Glomerular visceral epithelial cell (primary cell): ENCODE data around the gene ATP9B.

ENCODE experiments used
- DNase-seq: peaks from one replicate; pipeline ENCODE4 v3.0.0-alpha.2; 2016; ENCODE audit errors: extremely low spot score

ATP9B gene

DNA sequence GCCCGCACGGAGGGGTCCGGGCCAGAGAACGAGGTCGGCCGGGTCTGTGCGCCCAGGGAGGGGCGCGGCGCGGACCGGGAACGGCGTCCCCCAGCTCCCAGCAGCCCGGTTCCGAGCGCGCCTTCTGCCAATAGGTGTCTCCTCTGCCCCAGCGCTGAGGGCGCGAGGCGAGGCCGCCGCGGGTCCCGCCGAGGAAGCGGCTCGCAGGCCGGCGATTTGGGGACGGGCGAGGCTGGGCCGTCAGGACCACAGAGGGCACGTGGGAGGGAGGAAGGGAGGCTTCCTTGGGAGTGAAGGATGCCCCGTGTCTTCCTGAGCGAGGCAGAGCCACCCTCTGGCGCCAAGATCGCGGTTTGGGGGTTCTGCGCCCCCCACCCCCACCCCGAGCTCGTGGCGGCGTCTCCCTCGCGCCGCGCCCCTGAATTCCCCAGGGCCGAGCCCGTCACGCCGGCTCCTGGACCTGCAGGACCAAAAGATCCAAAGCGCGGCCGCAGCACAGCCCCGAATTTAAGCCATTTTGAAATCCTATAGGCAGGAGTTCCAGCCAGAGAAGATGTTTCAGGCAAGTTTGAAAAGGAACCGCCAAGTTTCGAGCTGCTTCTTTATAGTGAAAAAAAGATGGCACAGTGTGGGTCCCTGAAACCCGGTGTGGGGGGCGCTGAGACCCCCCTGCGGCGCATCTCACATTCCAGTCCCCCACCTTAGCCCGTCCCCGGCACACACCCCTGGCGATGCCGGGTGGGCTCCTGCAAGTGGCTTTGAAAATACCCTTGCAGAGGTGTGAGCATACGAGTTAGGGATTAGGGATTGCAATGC, 327.4 kb downstream of the ATP9B start:
- peak; percentile 27 for DNase-seq

DNA sequence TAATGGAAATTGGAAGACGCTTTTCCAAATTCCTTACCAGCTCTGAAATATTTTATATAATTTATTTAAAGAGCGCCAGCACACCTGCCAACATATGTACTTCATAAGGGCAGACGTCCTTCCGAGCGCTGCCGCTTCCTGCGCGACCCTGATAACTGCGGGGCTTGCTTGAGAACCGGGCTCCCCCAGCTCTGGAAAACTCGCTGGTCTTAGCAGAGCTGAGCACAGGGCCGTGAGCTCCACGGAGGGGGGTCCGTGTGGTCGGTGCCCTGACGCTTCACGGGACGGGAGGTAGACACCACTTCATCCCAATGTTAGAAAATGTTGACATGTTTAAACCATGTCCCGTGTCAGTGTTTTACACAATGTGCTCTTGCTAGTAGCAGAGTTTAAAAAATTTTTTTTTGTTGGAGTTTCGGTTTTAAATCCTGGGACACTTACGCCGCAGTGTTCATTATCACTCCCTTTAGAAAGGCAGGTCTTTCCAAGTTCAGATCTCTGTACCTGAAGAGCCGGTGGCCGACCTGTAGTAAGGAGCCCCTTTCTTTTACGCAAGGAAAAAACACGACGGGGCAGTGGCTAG, 328.1 kb downstream of the ATP9B start:
- no peak for DNase-seq

DNA sequence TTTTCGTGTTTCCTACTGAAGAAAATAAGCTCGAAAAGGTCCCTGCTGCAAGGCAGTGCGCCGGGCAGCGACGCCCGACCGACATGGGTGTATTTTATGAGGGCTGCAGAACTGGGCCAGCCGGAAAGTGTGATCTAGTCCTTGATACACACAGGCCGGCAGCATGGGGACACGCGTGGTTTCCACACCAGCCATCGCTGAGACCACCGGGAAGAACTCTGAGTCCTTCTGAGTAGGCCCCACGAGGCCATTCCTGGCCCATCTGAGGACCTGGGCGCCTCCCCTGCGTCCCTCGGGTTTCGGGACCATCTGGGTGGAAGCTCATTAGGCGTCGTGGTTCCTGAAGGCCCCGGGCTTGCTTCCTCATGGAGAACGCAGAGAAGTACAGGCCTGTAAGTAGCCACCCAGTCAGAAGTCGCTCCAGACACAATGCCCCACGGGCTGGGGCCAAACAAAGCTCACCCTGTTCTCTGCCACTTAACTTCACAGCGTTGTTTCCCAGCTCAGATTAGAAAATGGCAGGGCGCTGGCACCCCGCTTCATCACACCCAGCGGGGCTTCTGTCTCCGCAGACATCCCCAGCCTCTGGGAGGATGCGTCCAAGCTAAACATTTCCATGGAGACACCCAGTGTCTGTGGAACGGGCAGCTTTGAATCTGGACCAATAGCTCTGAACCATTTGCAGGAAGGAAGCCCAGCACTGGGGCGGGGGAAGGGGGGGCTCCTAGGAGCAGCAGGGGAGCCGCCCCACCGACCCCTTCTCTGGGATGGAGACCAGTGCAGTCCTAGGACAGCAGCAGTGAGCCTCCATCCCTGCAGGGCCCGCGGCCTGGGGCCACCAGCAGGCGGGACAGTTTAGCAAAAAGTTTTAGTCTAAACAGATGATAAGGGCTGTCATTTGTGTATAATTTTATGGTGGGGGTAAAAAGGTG, 328.9 kb downstream of the ATP9B start:
- no peak for DNase-seq

DNA sequence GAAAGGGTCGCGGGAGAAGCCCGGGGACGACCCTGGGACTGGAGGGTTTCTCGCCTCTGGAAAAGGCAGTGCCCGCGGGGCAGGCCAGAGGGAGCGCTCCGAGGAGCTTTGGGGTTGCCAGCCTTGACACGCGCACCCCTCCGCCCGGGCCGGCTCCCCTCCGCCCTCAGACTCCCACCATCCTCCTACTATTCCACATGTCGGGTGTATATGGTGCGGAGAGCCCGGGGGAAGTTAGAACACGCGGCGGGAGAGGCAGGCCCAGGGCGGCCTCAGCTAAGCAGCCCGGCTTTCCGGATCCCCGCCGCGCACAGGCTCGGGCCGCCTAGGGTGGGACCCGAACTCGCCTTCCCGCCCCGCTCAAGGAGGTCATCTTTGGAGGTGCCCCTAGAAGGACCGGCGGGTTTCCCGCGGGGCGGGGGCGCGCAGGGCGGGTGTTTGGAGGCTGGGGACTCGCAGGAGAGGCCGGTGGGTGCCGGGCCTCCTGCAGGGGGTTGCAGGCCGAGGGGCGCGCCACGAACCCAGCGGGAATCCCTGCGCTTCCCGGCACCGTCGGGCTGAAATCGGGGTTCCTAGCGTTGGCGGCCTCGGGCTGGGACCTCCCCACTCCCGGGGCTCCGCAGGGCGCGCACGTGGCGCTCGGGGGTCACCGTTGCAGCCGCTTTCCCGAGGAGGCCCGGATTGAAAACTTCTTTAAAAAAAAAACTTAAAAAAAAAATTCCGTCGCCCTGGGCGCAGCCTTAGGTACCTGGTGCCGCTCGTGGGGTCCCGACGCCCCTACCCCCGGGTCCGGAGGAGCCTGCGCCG, 330.3 kb downstream of the ATP9B start:
- no peak for DNase-seq

DNA sequence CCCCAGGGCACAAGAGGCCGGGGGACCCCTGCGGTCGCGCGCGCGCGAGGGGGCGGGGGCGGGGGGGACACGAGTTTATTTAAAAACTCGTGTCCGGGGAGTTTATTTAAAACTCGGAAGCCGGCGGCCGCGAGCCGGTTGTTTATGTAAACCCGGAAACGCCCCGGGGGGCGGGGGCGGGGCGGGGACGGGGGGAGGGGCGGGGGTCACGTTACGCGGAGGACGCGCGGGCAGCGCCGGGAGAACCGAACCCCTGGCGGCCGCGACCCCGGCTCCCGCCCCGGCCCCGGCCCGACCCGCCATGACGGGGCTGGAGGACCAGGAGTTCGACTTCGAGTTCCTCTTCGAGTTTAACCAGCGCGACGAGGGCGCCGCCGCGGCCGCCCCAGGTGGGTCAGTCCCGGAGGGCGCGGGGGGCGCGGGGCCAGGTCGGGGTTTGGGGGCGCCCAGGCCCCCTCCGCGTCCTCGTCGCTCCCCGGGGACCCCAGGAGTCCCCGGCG, 330.9 kb downstream of the ATP9B start:
- no peak for DNase-seq

DNA sequence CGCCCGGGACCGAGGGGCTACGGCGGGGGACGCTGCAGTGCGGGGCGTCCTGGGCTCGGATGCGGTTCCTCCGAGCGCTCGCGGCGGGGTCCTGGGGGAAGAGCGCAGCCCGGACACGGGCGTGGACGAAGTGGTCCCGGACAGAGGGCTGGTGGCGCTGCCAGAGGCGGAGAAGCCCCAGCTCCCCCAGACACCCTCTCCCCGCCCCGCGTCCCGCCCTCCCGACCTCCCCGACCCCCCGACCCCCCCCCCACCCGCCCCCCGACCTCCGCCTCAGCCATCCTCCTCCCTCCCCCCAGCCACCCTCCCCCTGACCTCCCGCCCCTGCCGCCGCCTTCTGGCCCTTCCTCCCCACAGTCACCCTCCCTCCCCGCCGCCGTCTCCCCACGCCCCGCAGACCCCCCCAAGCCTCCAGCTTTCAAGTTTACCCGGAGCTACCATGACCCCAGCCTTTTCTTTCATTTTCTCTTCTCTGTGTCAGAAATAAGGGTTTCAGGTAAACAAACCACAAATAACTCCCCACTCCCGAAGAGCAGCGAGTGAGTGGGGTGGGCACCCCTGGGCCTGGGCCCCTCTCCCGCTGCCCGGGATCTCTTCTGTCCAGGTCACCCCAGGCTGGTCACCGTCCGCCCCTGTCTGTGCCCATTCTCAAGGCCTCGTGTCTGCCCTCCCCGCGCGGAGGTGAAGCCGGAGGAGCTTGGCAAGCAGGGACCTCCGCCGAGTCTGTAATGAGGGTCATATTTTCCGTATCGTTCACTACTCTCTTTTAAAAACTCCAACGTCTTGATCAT, 331.6 kb downstream of the ATP9B start:
- DNase-seq = no peak

DNA sequence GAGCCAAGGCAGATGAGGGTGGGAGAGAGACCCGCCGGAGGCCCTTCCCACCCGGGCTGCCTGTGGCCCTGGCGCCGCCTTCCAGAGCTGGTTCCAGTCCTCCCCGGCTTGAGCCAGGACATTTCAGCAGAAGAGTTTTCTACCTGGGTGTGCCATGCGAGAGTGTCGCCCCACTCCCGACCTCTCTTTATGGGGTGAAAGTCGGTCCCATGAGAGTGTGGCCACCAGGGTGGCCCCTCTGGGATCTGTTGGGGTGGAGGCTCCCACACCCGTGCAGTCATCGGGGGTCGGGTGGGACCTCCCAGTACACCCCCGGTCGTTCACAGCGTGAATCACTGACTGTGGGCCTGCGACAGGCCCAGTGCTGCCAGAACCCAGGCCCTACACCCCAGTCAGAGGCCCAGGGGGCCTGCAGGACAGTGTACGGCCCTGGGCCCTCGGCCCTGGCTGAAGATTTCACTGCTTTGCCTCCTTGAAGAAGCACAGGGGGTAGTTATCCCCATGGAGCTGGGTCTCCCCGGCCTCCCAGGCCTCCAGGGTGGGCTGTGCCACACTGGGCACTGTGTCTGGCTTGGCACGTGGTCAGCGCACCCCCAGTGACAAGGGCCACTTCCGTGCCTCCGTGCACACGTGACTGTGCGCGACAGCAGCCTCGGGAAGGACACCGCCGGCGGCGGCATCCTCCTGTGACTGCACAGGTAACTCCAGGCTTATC, 332.5 kb downstream of the ATP9B start:
- DNase-seq = no peak

DNA sequence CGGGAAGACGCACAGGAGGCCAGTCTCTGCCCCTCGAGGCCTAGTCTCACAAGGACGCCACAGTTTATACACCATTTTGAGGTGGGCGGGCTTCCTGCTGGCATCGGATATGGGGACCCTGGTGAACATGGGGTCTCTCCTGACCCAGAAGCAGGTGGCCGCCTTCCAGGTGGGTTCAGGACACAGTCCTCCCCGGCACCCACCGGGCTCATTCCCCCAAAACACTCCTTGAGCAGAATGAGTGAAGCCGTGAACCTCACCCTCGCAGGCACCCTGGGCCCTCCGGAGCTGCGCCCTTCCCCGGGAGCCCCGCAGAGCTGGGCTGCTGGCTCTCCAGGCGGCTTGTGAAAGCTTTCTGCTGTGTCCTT, 333.0 kb downstream of the ATP9B start:
- DNase-seq = no peak

DNA sequence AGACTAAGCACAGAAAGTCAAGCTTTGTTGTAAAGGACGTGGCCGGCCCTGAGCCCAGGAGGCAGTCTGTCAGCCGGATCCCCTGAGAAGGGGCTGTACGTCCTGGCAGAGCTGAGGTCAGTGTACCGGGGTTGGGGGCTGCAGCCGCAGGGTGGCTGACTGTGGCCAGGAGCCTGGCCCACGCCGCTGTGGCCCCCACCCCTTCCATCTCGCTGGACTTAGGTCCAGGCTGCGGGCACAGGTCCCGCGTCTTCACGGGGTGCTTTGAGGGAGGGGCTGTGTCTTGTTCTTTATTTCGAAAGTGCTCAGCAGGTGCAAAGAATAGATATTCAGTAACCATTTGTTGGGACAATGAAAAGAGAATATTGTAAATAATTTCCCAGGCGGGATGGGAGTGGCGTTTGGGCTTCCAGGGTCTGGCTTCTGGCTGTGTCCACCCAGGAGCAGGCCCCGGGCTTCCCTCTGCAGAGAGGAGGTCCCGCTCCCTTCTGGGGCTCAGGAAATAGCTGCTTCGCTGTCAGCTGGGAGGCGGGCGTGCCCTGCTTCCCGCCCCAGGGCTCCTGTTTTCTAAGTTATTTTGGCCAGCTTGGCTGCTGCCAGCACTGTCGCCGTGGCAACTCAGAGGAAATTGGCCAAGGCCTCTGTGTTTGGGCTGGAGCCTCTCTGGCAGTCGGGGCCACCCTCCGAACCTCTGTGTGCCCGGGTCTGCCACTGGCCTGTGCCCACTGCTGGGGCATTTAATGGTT, 334.0 kb downstream of the ATP9B start:
- DNase-seq = no peak

DNA sequence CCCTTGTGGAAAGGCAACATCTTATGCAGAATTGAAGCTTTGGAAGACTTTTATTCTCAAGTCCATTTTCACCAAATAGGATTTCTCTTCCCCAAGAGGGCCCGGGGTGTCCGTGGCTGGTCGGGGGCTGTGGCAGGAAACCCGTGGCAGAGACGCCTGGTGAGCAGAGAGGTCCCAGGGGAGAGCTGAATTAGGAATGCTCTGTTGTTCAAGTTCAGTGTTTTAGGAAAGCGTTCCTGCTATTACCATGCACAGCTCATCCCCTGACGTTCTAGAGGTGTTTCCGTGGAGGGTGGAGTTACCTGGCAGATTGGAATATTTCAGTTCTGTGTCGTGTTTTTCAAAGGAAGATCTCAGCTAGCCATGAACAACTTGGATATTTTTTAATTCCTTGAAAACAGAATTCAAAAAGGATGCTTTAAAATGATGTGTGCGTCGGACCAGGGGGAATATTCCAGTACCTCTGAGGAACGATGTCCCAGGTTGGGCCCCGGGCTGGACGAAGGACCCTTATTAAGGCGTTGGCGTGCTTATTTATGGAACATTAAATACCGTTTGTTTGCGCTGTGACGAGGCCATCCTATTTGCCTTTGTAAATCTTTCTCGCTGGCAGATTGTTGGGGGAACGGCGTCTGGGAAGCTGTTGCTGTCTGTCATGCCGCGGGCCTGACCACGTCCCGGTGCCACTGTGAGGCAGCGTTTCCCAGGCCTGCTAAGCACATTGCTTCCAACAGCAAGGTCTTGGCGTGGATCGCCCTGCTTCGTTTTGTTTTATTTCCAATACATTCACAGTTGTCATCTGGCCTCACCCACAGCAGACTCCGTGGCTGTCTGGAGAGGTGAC, 334.8 kb downstream of the ATP9B start:
- DNase-seq = no peak

DNA sequence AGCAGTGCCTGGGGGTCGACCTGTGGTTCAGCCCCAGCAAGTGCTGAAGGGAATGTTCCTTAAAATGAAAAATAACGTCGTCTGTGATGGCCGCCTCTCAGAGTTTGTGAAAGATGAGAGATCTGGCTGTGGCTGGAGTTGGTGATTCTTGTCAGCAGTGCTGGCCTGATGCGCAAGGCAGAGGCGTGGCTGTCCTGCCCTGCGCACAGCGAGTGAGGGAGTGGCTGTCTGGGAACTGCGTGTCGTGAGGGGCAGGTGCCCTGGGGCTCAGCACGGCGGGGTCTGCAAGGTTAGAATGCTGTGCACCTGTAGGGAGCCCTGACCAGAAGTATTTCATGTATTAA, 335.3 kb downstream of the ATP9B start:
- no peak for DNase-seq

DNA sequence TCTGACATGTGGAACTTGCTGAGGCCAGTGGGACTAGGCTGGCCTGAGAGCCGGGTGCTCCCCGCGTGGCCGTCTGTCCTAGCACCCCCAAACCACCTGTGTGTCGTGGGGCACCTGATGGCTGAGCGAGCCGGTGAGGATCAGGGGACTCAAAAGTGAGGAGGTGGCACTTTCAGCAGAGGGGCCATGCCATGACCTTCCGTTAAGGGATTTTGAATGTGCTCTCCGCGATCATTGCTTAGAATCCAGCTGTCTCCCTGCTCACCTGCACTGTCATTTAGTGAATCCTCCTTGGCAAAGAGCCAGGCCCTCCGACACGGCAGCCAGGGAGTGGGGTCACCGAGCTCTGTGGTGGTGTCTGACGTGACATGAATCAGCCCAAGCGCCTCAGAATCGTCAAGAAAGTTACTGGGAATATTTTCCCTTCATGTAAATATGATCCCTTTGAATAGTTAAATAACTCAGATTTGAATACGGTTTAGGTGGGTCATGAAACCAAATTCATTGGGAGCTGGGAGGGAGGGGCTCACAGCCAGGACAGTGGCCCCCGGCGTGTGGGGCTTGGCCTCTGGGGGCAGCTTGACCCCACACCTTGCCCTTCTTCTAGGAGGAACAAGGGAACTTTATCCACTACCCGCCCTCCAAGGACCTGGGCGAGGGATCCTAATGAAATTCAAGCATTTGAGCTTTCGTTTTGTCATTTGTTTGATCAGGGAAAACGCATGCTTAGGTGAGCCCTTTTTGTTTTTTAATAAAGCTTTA, 336.0 kb downstream of the ATP9B start:
- DNase-seq = no peak

DNA sequence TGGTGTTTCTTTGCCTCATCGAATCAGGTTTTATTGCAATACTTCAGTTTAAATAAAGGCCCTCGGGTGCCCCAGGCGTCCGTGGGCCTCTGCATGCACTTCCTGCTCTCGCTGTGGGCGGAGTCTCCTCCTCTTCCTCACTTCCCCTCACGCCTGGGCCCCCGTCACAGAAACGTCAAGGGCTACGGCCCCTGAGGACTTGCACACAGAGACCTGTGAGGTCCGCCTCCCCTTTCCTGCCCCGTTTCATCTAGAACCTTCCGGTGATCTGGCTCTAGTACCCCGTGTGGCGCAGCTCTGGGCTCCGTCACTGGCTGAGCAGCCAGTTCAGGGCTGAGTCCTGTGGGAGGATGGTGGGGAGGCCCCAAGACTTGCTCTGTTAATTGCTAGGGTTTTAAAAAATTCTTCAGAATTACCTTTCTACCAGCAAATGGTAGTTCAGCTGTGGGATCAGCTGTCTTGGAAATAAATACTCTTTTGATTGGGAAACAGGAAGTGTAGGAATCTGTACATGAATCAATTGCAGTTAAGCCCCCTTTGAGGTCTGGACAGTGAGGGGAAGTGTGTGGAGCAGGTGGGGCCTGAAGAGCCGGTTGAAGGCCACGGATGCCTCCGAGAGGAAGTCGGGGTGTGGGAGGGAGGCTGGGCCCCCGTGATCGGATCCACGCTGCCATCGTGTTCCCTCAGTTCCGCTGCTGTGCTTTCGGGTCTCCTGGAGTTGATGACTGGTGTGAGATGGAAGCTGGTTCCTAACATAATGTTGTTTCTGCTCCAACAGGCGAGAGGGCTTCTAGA, 336.8 kb downstream of the ATP9B start:
- no peak for DNase-seq

DNA sequence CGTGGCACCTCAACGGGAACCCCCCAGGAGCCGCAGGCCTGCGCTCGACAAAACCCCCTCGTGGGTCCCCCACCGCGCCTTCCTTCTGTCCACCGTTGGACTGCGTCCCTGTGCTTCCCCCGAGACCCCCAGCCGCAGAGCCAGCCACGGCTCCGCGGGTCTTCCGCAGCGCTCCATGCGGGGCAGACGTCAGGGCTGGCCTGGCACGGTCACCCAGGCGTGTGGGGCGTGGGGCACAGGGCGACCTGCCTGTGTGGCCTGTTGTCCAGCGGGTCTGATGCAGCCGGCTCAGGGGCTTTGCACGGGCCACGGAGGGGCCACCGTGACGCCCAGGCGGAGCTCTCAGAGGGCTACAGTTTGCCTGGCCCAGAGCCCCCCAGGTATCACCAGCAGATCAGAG, 337.5 kb downstream of the ATP9B start:
- no peak for DNase-seq

DNA sequence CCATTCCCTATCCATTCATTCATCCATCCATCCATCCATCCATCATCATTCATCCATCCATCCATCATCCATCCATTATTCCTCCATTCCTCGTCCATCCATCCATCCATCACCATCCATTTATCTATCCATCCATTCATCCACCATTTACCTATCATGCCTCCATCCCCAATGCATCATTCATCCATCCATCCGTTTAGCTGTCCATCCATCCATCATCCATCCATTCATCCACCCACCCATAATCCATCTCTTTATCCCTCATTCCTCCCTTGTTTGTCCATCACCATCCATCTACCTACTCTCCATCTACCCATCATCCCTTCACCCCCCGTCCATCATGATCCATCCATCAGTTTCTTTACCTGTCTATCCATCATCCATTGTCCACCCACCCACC, 340.1 kb downstream of the ATP9B start:
- DNase-seq = no peak

DNA sequence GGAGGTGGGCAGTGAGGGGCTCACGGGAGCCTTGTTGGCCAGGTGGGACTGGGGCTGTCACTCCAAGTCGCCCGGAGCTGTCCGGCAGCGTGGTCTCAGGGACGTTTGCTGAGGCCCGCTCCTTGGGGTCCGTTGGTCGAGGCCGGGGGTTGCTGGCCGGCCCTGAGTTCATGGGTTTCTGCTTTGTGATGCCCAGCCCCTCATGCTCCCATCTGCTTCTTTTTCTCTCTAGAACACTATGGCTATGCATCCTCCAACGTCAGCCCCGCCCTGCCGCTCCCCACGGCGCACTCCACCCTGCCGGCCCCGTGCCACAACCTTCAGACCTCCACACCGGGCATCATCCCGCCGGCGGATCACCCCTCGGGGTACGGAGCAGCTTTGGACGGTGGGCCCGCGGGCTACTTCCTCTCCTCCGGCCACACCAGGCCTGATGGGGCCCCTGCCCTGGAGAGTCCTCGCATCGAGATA, 341.0 kb downstream of the ATP9B start:
- no peak for DNase-seq
